NOMO-1 treated with DMSO at 0.1 percent for 48 hours (cell line): ENCODE results near the gene RBM47.
"Not testable (repeated sequence)": the region's sequence is repeated elsewhere in the genome, so short reads cannot be mapped to it uniquely, and the experiment has no call there.

ENCODE experiments used
- DNase-seq: peaks from one replicate; lab custom pipeline; 2025; ENCODE audit not compliant: unreplicated experiment; lab: John Stamatoyannopoulos, UW

RBM47 gene

GRCh38 chr4:40544221-40544620 is 85.4 kb downstream of the RBM47 start:
- DNase-seq = no peak

GRCh38 chr4:40540800-40541199 is 88.9 kb downstream of the RBM47 start:
- no peak for DNase-seq

- no peak for DNase-seq
Measured at GRCh38 chr4:40536032-40536431, 93.6 kb downstream of the RBM47 start.

- no peak for DNase-seq
Measured at GRCh38 chr4:40531636-40532023, 98.0 kb downstream of the RBM47 start.

- no peak for DNase-seq
Measured at GRCh38 chr4:40530961-40531635, 98.6 kb downstream of the RBM47 start.

GRCh38 chr4:40526741-40527140 is 102.9 kb downstream of the RBM47 start:
- no peak for DNase-seq

GRCh38 chr4:40525752-40526598 is 103.7 kb downstream of the RBM47 start:
- no peak for DNase-seq

GRCh38 chr4:40524366-40525041 is 105.2 kb downstream of the RBM47 start:
- DNase-seq = no peak

- no peak for DNase-seq
Measured at GRCh38 chr4:40523581-40523980, 106.1 kb downstream of the RBM47 start.

GRCh38 chr4:40521957-40522356 is 107.7 kb downstream of the RBM47 start:
- DNase-seq = no peak

GRCh38 chr4:40520533-40520932 is 109.1 kb downstream of the RBM47 start:
- DNase-seq = no peak

GRCh38 chr4:40517081-40517480 is 112.6 kb downstream of the RBM47 start:
- DNase-seq = not testable (repeated sequence)

- DNase-seq = no peak
Measured at GRCh38 chr4:40516651-40517050, 113.0 kb downstream of the RBM47 start.

GRCh38 chr4:40515398-40516293 is 114.0 kb downstream of the RBM47 start:
- DNase-seq = peak; percentile 24

- no peak for DNase-seq
Measured at GRCh38 chr4:40515037-40515397, 114.6 kb downstream of the RBM47 start.

- no peak for DNase-seq
Measured at GRCh38 chr4:40514497-40514951, 115.1 kb downstream of the RBM47 start.

- no peak for DNase-seq
Measured at GRCh38 chr4:40511036-40511614, 118.5 kb downstream of the RBM47 start.

- DNase-seq = no peak
Measured at GRCh38 chr4:40507977-40508376, 121.7 kb downstream of the RBM47 start.

- no peak for DNase-seq
Measured at GRCh38 chr4:40506492-40506891, 123.2 kb downstream of the RBM47 start.

- DNase-seq = no peak
Measured at GRCh38 chr4:40506066-40506465, 123.6 kb downstream of the RBM47 start.
